ENCODE data around the gene COL25A1. TPM values are rescaled to one million over a fixed set of nuclear protein-coding genes. Genes with fewer than 3 reads are reported as not detected.

The COL25A1 gene
- total RNA-seq, 1 experiment from 2014 or later = 4.2 TPM

- H3K23ac ChIP-seq (ENCODE audit: insufficient read length, low read depth, low read length) = no peak overlapping the region
- H3K36me3 Mint-ChIP-seq (ENCODE audit: insufficient read depth in 1 of 3, low read depth in 3 of 3) = peaks cover 0 to 6% (median 0%) of the 10 kb centered on the region in 3 experiments; a peak in 5 of 7 replicates
- no peaks in the 10 kb centered on the region for H3K79me1 ChIP-seq (ENCODE audit: insufficient read depth, low read depth, low read length, poor library complexity, severe bottlenecking)
- H2BK120ac ChIP-seq (ENCODE audit: low read depth, low read length, poor library complexity, severe bottlenecking) = no peak overlapping the region
- no peak overlapping the region for H2AFZ ChIP-seq (ENCODE audit: low read length)
- H4K8ac ChIP-seq (replicated peaks; ENCODE audit: insufficient read length, low read depth, low read length) = no peak overlapping the region
- DNase-seq = no peak
- no peaks in the 10 kb centered on the region for H3K9me3 ChIP-seq (ENCODE audit: control insufficient read depth, low read depth, low read length)
- no peak overlapping the region for H2BK12ac ChIP-seq (ENCODE audit: insufficient read length, low read depth, low read length)
- H3K23me2 ChIP-seq (ENCODE audit: insufficient read length, low read depth, low read length, poor library complexity, severe bottlenecking) = no peaks in the 10 kb centered on the region
- H4K20me1 ChIP-seq (ENCODE audit: control insufficient read depth, insufficient read depth, insufficient read length) = no peaks in the 10 kb centered on the region
- no peak overlapping the region; the same call in 1 of the 2 replicates for H3K14ac ChIP-seq (ENCODE audit: insufficient read depth, low read length)
- H2BK20ac ChIP-seq (ENCODE audit: low read depth, low read length, poor library complexity, severe bottlenecking) = no peak overlapping the region
- H2BK5ac ChIP-seq (ENCODE audit: insufficient read length, low read length) = no peak overlapping the region
- H3K18ac ChIP-seq (ENCODE audit: insufficient read length, low read depth, low read length) = no peak overlapping the region
- H4K91ac ChIP-seq (ENCODE audit: insufficient read length, low read depth, low read length) = no peak overlapping the region
- no peak overlapping the region for H3K4me2 ChIP-seq (ENCODE audit: insufficient read depth, insufficient read length, low read length)
- H3K27me3 ChIP-seq (ENCODE audit: insufficient read depth, low read length) = no peaks in the 10 kb centered on the region
- no peak overlapping the region for H3K9ac ChIP-seq (ENCODE audit: extremely low read depth, insufficient read length, low read length)
- no peak overlapping the region for H2AK5ac ChIP-seq (ENCODE audit: insufficient read length, low read length)
- no peak overlapping the region for H3K4ac ChIP-seq (ENCODE audit: low read depth, low read length)
- H3K27ac Mint-ChIP-seq = no peak overlapping the region
- H3K79me2 ChIP-seq (ENCODE audit: insufficient read depth, low read length) = no peaks in the 10 kb centered on the region
- WGBS (ENCODE audit: extremely low coverage, insufficient read length, low lambda C conversion rate) = no CpG with 5 or more reads among the region's 37 CpGs
- peaks cover 10 to 11% of the 10 kb centered on the region in 2 experiments for H3K4me1 Mint-ChIP-seq
- H3T11ph ChIP-seq (ENCODE audit: low read length) = no peak overlapping the region
- H3K4me3 Mint-ChIP-seq = no peak overlapping the region
- H4K5ac ChIP-seq (ENCODE audit: insufficient read length, low read depth, low read length) = no peak overlapping the region
- no peak overlapping the region for H3K27ac ChIP-seq (ENCODE audit: insufficient read length, low read depth, low read length)
- peaks cover 3 to 6% of the 10 kb centered on the region in 2 experiments; a peak in 2 of 5 replicates for H3K9me3 Mint-ChIP-seq
- no peak overlapping the region for H3K56ac ChIP-seq (ENCODE audit: insufficient read length, low read depth, low read length)
- no peaks in the 10 kb centered on the region for H3K27me3 Mint-ChIP-seq (ENCODE audit: low read depth)
- H2BK15ac ChIP-seq (ENCODE audit: low read depth, low read length) = no peak overlapping the region
- no peak for TF ChIP-seq CTCF (conservative IDR thresholded peaks at IDR 0.05)
- peaks cover 2% of the 10 kb centered on the region; the same call in 1 of the 2 replicates for H3K4me1 ChIP-seq (ENCODE audit: insufficient read depth, low read length)
These were observed 290.1 kb downstream of the COL25A1 start for GRCh38 chr4:109012286-109012880.
